GM18873 (cell line): ENCODE measurements around the gene IL10RB.
"Not testable (repeated sequence)": the region's sequence is repeated elsewhere in the genome, so short reads cannot be mapped to it uniquely, and the experiment has no call there.

Experiments used
- ATAC-seq: cut with Tn5 transposase; IDR thresholded peaks from one replicate; pipeline ENCODE4 v1.9.1; 2021; ENCODE audit warnings: mild to moderate bottlenecking, moderate library complexity, moderate number of reproducible peaks; ENCODE audit not compliant: unreplicated experiment, low FRiP score

Gene IL10RB

GRCh38 chr21:33266050-33266788, at the start of gene IL10RB:
TSS of gene IL10RB (plus strand) at chr21:33266367. CDS start at chr21:33266466, 99 bp downstream.
- ATAC-seq, result peak; percentile 6

DNA sequence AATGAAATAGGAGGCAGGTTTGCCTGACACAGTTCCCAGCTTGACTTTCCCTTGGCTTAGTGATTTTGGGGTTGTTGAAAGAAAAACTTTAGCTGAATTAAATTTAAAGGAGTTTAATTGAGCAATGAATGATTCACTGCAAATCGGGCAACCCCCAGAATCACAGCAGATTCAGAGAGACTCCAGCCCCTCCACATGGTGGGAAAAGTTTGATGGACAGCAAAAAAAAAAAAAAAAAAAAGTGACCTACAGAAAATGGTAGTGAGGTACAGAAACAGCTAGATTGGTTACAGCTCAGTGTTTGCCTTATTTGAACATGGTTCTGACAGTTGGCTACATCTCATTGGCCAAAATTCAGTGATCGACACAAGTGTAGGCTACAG, 49.0 kb upstream of the IL10RB start:
- ATAC-seq, result no peak

DNA sequence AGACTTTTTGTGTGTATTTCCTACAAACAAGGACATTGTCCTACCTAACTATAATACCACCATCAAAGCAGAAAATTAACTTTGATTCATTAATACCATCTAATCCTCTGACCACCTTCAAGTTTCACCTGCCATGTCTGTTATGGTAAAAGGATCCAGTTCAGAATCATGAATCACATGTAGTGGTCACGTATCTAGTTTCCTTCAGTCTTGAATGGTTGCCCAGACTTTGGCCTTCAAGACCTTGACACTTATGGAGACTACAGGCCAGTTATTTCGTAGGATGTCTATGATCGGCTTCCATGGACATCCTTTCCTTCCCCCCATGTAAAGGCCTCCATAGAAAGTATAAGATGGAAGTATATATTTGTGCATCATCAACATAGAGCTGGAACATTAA, 46.9 kb upstream of the IL10RB start:
- no peak for ATAC-seq

- no peak for ATAC-seq
Measured at GRCh38 chr21:33219954-33220353, 46.2 kb upstream of the IL10RB start.

DNA sequence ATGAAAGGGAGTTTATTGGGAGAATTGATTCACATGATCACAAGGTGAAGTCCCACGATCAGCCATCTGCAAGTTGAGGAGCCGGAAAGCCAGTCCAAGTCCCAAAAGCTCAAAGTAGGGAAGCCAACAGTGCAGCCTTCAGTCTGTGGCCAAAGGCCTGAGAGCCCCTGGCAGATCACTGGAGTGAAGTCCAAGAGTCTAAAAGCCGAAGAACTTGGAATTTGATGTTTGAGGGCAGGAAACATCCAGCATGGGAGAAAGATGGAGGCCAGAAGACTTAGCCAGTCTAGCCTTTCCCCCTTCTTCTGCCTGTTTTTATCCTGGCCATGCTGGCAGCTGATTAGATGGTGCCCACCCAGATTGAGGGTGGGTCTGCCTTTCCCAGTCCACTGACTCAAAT, 40.8 kb upstream of the IL10RB start:
- ATAC-seq, result not testable (repeated sequence)

DNA sequence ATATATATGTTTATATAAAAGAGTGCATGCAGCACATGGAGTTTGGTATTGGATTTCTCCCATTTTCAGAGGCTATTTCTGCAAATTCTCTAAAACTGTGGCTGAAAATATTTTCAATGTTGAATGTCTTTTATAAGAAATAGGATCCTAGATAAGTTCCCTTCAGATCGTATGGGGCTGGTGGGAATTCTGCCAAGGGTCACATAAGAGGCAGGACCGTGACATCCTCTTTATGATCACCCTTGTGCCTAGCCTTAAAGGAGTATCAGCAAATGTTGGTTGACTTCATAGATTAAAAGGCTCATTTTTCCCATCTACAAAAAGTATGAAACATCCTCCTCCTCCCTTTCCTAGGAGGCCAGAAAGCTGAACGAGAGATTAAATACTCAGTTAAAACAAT, 37.7 kb upstream of the IL10RB start:
- ATAC-seq, result no peak

- ATAC-seq, result no peak
Measured at GRCh38 chr21:33229099-33229783, 36.9 kb upstream of the IL10RB start.

DNA sequence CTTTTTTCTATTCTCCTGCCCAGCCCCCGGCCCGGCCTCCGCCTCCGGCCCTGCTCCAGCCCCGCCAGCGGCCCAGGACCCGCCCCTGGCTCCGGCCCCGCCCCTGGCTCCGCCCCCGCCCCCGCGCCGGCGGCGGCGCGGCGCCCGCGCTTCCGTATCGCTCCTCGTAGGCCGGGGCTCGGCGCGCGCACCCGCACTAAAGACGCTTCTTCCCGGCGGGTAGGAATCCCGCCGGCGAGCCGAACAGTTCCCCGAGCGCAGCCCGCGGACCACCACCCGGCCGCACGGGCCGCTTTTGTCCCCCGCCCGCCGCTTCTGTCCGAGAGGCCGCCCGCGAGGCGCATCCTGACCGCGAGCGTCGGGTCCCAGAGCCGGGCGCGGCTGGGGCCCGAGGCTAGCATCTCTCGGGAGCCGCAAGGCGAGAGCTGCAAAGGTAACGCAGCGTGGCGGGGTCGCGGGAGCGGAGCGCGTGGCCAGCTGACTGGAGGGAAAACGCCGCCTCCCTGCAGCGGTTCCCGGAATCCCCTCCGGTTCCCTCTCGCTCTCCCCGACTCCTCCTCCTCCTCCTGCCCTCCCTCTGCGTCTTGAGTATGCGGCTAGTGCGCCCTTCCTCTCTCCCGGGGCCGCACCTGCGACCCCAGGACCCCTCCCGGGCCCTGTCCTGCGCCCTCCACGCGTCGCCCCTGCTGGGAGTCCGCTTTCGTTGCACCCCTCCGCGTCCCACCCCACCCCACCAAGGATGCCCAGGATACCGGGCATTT, 36.2 kb upstream of the IL10RB start, which contains the start of gene IFNAR2:
Gene IFNAR2 (plus strand): TSS at position 155 of the 761 bp plus-strand sequence. CDS start 11,985 bp downstream, outside the sequence.
- no peak for ATAC-seq

DNA sequence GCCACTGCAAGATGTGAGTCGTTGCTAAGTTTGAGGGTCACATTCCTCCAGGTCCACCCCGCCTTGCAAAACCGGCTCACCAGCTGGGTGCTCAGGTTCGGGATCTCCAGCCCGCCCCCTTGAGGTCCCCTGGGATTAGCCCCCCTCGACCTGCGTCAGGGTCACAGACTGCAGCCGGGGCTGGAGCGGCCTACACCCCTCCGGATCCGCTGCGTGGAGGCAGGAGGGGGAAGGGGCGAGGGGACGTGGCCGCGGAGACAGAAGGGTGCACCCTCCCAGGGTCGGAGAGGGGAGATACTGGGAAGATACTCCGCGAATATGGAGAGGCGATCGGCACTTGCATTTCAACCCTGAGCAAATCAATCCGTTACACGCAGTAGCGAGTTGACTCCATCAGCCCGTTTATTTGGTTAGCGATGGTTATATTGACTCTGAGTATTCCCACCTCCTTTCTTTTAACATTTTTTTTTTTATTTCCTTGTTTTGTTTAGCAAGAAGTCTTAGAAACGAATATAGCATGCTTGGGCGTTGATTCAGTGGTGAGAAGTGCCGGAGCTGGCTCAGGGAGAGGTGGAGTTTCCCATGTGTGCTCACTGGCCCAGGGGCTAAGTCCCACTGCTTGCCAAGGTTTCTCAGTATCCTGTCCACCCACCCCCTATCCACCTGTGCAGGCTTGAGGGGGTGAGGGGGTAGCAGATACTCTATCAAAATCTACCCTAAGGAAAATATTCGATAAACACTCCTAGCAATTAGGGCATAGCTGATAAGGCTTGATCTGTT, 35.4 kb upstream of the IL10RB start:
- no peak for ATAC-seq

GRCh38 chr21:33231526-33231925, 34.6 kb upstream of the IL10RB start:
- no peak for ATAC-seq

DNA sequence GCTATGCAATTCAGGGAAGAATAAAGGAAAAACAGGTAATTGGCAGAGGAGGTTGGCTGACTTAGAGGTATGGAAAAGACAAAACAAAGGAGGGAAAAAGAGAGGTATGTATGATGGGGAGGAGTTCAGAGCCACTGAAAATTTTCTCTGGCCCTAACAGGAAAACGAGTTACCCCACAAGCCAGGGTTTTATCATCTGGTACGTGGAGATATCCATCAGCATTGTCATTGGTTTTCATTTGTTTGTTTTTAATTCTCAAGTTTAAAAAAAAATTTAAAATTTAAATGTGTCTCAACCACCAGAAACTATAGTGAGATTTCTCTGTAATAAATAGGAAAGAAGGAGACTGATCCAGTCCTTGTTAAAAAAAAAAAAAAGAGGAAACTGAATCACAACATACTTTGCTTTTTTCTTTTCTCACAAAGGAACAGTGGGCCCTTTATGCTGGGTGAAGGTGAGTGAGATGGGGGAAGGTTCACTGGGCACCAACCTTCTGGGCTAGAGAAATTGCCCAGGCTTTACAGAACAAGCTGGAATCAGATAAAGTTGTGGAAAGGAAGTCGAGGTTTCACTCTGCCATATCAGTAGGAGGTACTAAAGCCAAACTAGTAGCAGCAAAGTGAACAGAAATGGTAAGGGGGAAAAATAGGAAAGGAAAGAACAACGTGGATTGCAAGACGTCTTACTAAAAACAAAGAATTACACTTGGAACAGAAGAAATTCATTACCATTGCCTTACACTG, 33.7 kb upstream of the IL10RB start:
- ATAC-seq, result no peak

DNA sequence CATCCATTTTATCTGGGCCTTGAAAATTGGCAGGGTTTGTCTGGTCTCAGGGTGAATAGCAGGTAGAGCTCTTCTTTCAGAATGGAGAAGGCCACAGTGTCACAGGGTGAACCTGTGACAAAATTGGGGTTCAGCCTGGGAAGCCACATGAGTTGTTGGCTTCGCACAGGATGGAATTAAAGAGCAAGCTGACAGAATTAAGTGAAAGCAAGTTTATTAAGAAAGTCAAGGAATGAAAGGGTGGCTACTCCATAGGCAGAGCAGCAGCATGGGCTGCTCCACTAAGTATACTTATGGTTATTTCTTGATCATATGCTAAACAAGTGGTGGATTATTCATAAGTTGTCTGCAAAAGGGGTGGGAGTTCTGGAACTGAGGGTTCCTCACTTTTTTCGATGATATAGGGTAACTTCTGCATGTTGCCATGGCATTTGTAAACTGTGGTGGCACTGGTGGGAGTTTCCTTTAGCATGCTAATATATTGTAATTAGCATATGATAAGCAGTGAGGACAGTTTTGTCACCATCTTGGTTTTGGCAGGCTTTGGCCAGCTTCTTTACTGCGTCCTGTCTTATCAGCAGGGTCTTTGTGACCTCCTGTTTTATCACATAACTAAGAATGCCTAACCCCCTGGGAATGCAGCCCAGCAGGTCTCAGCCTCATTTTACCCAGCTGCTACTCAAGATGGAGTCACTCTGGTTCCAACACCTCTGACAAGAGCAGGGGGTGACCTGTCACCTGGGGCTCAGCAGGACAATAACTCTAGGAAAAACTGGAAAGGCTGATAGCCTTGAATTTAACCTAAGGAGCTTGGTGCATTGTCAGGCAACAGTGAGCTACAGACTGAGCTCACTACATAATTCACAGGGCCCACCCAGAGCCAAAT, 31.3 kb upstream of the IL10RB start:
- ATAC-seq, result no peak

- ATAC-seq, result no peak
Measured at GRCh38 chr21:33236013-33236686, 30.0 kb upstream of the IL10RB start.

DNA sequence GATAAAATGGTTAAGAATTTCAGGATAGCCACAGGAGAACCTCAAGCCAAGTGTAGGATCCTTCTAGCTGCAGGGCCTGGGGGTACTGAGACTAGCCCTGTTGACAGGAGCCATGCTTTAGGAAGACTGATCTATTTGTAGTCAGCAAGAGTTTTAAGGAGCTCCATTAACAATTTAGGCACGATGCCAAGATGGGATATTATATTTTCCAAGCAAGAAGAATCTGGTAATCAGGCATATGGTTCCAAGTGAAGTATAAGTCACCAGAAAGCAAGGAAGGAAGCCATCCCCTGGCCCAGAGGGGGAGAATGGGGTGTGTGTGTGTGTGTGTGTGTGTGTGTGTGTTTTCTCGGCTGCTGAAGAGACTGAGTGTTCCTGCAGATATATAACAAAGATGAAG, 29.4 kb upstream of the IL10RB start:
- ATAC-seq, result no peak

GRCh38 chr21:33237486-33237885, 28.7 kb upstream of the IL10RB start:
- no peak for ATAC-seq

- peak; percentile 22 for ATAC-seq
Measured at GRCh38 chr21:33238146-33238545, 28.0 kb upstream of the IL10RB start.

DNA sequence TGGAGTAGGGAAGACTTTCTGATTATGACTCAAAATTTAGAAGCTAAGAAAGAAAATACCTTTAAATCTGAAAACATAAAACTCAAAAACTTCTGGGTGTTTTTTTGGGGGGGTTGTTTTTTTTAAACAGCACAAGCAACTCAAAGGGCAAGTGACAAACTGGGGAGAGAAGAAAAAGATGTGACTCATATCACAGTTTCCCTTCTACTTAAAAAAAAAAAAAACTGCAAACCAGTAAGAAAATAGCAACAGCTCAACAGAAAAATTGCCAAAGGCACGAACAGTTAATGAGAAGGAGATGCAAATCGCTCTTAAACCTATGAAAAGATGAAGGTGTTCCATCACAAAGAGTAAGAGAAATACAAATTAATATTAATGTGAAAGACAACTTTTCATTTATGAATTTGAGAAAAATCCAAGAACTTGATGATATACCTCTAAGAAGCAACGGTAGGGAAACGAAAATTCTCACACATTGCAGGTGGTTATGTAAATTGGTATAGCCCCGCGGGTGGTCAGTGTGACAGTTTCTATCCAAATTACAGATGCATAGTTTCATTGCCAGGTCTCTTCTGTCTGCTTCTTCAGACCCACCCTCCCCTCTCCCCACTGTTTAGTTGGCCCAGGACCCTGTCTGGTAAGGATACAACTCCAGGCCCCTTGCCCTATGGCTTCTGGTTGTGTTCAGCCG, 27.5 kb upstream of the IL10RB start:
- peak; percentile 77 for ATAC-seq
